NCI-H2029 (cell line): Measurements from ENCODE around the gene SLC25A38.

ENCODE experiments used
- DNase-seq: peaks from one replicate; lab custom pipeline; 2025; lab: John Stamatoyannopoulos, UW

The SLC25A38 gene

DNA sequence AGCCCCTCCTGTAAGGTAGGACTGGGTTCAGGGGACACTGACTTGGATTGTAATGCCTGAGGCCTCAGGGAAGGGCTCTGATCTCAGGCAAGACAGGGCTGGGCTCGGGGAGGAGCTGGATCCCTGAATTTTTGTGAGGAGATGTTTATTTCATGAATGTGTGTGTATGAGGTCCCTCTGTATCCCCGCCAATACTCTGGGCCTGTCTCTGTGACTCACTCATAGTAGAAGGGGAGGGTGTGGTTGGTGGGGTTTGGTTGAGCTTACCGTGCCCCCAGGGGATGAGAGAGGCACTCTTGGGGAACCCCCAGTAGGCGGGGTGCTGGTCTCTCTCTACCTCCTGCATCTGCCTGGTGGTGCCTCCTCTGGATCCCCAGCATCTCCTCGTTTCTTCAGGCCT lies 51.4 kb downstream of the SLC25A38 start:
- DNase-seq = no peak

DNA sequence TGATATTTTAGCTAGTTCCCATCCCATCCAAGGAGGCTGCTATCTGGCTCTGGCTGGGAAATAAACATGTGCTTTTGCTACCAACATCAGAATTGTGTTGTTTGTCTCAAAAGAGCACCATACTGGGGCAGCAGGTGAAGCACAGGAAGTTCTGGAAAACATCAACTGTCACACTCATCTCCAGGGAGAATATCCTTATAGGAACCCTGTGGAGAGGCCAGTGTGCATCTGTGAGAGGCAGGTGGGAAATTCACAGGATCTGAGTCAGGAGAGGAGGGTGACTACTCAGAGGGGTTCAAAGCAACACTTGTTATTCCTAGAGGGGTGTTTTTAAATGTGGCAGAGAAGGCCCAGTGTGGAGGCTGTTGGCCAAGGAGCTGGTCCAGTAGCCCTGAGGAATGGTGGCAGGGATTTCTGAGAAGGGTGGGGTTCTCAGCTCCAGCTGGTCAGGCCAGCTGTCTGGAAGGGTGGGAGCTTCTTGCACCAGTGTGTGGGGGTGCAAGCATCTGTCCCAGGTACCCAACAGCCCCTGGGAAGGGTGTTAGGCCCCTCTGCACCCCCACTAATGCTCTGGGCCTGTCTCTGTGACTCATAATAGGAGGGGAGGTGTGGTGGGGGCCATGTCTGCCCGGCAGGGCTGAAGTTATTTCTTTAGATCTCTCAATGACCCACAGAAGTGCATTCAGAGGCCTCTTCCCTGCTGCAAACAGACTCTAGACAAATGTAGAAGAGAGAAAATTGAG lies 52.0 kb downstream of the SLC25A38 start:
- DNase-seq = no peak

DNA sequence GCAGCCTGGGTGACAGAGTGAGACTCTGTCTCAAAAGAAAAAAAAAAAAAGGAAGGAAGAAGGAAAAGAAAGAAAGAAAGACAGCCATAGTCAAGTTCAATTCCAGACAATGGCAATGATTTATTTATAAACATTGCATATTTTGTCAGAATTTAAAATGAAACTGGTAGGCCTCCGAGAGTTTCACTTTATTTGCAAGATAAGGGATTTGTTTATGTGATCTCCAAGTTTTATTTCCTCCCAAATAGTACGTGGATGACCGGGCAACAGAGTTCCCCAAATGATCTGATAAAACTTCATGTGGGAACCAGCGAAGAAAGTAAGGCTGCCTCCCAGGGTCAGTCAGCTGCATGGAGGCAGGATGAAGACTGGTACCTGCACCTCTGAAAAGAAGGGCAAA lies 55.7 kb downstream of the SLC25A38 start:
- no peak for DNase-seq

DNA sequence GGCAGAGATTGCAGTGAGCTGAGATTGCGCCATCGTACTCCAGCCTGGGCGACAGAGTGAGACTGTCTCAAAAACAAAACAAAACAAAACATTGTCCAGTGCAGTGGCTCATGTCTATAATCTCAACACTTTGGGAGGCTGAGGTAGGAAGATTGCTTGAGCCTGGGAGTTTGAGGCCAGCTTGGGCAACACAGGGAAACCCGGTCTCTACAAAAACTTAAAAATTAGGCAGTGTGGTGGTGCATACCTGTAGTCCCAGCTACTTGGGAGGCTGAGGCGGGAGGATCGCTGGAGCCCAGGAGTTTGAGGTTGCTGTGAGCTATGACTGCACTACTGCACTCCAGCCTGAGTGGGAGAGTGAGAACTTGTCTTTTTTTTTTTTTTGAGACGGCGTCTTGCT lies 57.1 kb downstream of the SLC25A38 start:
- no peak for DNase-seq

DNA sequence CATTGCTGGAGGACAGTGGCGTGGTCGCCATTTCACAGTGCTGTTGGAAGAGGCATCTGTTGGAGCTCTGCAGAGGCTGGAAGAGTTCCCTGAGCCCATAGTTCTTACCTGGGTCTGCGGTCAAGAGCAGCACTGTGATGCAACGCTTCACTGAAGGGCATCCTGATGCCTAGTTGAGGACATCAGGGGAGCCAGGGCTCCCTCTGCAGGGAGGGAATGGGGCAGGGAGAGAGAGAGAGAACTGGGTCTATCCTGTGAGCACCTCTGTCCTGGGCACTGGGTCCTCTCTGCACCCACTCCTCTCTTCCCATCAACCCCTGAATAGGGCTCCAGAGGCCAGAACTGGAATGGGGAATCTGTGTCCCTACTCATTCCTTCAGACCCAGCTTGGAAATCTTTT lies 60.4 kb downstream of the SLC25A38 start:
- no peak for DNase-seq

DNA sequence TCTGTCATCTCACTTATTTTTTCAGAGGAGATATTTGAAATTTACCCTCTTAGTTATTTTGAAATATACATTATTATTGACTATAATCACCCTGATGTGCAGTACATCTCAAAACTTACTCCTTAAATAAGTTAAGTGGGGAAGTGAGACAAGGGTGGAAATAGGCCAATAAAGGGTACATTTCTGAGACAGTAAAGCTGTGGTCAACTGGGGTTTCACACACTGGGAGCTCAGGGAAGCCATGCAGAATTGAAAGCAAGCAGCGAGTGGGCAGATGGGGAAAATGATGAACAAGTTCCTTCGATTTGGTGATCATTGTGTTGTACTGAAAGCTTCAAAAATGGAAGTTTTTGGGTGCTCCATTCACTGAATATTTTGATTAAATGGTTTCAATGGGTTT lies 62.8 kb downstream of the SLC25A38 start:
- no peak for DNase-seq

DNA sequence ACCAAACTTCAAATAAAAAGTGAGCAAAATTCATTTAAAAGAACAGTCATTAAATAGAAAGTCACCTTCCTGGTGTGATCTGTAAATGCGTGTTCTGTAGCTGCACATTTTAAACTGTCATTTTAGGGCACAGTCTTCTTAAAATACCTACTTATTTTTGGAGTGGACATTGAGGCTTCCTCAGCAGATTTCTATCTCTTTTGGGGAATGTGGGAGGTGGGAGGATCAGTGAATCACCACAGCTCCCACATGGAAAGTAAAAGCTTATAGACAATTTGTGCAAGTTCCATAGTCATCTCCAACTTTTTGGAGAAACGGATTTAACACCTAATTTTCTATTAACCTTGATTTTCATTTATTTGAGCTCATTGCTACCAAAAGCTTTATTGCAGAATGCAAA lies 63.3 kb downstream of the SLC25A38 start:
- no peak for DNase-seq
